Muscle of leg (tissue), 11 donors: ENCODE results near the gene UFSP1. TPM values are rescaled to one million over a fixed set of nuclear protein-coding genes. Genes with fewer than 3 reads are reported as not detected.
A peak's percentile ranks its signal among the peaks of the same experiment; 100 is the strongest.
"Not testable (repeated sequence)": the region's sequence is repeated elsewhere in the genome, so short reads cannot be mapped to it uniquely, and the experiment has no call there.

Source experiments
- DNase-seq: peaks from one replicate; pipeline ENCODE4 v3.0.0; 2013
- H3K27ac ChIP-seq: one replicate; pipeline ENCODE4 v1.5.1; 2013; ENCODE audit warnings: mild to moderate bottlenecking, low read length, control low read depth
- H3K27me3 ChIP-seq: one replicate; pipeline ENCODE4 v1.6.1; 2013; ENCODE audit warnings: low read length; ENCODE audit not compliant: control insufficient read depth, insufficient read depth
- H3K36me3 ChIP-seq: one replicate; pipeline ENCODE4 v1.6.1; 2013; ENCODE audit warnings: low read length; ENCODE audit not compliant: control insufficient read depth, insufficient read depth
- H3K4me1 ChIP-seq: one replicate; pipeline ENCODE4 v1.6.1; 2013; ENCODE audit warnings: low read length; ENCODE audit not compliant: control insufficient read depth, insufficient read depth
- H3K4me3 ChIP-seq: one replicate; pipeline ENCODE4 v1.5.1; 2013; ENCODE audit warnings: low read length, control low read depth
- H3K9me3 ChIP-seq: replicated peaks from 2 replicates; pipeline ENCODE4 v1.6.1; 2013; ENCODE audit warnings: low read depth, low read length; ENCODE audit not compliant: control insufficient read depth
- whole genome bisulfite sequencing: methylation state at CpG from one replicate; pipeline ENCODE4 v1.1.5; 2013; ENCODE audit warnings: missing lambda C conversion rate; ENCODE audit not compliant: insufficient coverage; 5-methylcytosine and 5-hydroxymethylcytosine counted together
- polyA plus RNA-seq, 8 donors: library from polyadenylated mRNA; unstranded; fragments of 120-200 nt; gene quantifications; one replicate each; pipeline versions ENCODE4 v1.2.1 to v1.2.3, GENCODE V29; 2013; ENCODE audit warnings: inconsistent platforms in 1 of 8, low replicate concordance in 1 of 8; ENCODE audit not compliant: insufficient read length in 8 of 8, insufficient read depth in 1 of 8
- total RNA-seq: library from RNA; stranded (reverse); fragments of 120-200 nt; gene quantifications from one replicate; pipeline ENCODE4 v1.2.4, GENCODE V29; 2013

Gene UFSP1
- total and polyA plus RNA-seq, 9 donors, result 2.3 to 3.8 (median 2.7) TPM

- Histone ChIP-seq H3K9me3 (no peaks in the 10 kb centered on the region), H3K4me3 (no peak overlapping the region), H3K4me1 (peaks cover 6% of the 10 kb centered on the region), H3K27me3 (no peaks in the 10 kb centered on the region), H3K36me3 (peaks cover 54% of the 10 kb centered on the region), H3K27ac (no peak overlapping the region)
- no peak for DNase-seq
- WGBS, result 91% methylated on average over 11 of the region's 15 CpGs
These were observed 29.7 kb downstream of the UFSP1 start for GRCh38 chr7:100859856-100860255.

- Histone ChIP-seq H3K9me3 (no peaks in the 10 kb centered on the region), H3K36me3 (peaks cover 36% of the 10 kb centered on the region), H3K27me3 (no peaks in the 10 kb centered on the region), H3K4me1 (peaks cover 12% of the 10 kb centered on the region), H3K27ac (no peak overlapping the region), H3K4me3 (no peak overlapping the region)
- 81% methylated on average over 16 of the region's 16 CpGs for WGBS
- no peak for DNase-seq
These were observed 32.6 kb downstream of the UFSP1 start for GRCh38 chr7:100856871-100857282.

DNA sequence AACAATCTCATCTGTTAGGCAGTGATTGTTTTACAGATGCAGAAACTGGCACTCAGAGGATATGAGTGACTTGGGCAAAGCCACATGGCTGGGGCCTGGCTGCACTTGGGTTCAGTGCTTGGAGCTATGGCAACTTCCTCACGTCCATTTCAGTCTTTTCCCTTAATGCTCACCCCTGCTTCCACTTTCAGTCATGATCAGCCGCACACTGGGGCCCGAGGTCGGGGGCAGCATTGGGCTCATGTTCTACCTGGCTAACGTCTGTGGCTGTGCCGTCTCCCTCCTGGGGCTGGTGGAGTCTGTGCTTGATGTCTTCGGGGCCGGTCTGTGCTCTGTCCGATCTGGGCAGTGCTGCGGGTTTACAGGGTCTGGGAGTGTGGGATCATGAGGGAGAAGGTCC lies 34.0 kb downstream of the UFSP1 start:
- WGBS, result 83% methylated on average over 9 of the region's 10 CpGs
- H3K36me3 ChIP-seq, result peaks cover 22% of the 10 kb centered on the region
- no peak overlapping the region for H3K4me3 ChIP-seq
- no peak overlapping the region for H3K27ac ChIP-seq
- H3K27me3 ChIP-seq, result no peaks in the 10 kb centered on the region
- H3K9me3 ChIP-seq, result no peaks in the 10 kb centered on the region
- peaks cover 14% of the 10 kb centered on the region for H3K4me1 ChIP-seq
- no peak for DNase-seq

- not testable (repeated sequence) for H3K27me3 ChIP-seq, H3K4me3 ChIP-seq, DNase-seq, H3K9me3 ChIP-seq, H3K27ac ChIP-seq
- H3K4me1 ChIP-seq, result peaks cover 14% of the 10 kb centered on the region
- 93% methylated on average over 8 of the region's 9 CpGs for whole genome bisulfite sequencing
- peaks cover 16% of the 10 kb centered on the region for H3K36me3 ChIP-seq
These were observed 34.6 kb downstream of the UFSP1 start for GRCh38 chr7:100854899-100855298.

DNA sequence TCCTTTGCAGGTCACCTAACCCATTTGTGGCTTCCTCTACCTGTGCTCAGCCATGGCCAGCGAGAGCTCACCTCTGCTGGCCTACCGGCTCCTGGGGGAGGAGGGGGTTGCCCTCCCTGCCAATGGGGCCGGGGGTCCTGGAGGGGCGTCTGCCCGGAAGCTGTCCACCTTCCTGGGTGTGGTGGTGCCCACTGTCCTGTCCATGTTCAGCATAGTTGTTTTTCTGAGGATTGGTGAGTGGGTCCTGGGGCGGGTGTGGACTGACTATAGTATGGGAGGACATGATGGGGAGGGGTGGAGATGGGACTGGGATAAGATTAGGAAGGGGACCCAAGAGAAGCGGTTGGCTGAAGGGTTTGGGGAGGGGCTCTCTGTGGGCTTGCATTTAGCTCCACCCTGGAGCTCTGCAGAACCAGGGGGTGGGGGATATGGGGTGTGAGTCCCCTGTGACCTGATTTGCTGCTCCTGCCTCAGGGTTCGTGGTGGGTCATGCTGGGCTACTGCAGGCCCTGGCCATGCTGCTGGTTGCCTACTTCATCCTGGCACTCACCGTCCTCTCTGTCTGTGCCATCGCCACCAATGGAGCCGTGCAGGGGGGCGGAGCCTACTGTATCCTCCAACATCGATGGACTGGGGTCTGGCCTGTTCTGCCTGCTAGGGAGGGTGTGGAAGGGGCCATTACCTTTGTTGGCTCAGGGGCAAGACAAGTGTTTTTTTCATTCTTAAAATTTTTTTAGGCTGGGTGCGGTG lies 35.2 kb downstream of the UFSP1 start:
- DNase-seq, result no peak
- Histone ChIP-seq H3K36me3 (peaks cover 13% of the 10 kb centered on the region), H3K27me3 (no peaks in the 10 kb centered on the region), H3K4me3 (no peak overlapping the region), H3K4me1 (peaks cover 14% of the 10 kb centered on the region), H3K9me3 (no peaks in the 10 kb centered on the region), H3K27ac (no peak overlapping the region)
- WGBS, result 83% methylated on average over 6 of the region's 14 CpGs

GRCh38 chr7:100852048-100852872 lies 37.3 kb downstream of the UFSP1 start, which contains the start of gene SLC12A9:
Gene SLC12A9, plus strand, starts transcription at chr7:100852713. Its CDS starts 1,485 bp downstream, at chr7:100854198.
- H3K4me3 ChIP-seq, result peak within 1 kb of the TSS; percentile 69
- under 1% methylated on average over 66 of the region's 71 CpGs for WGBS
- H3K27ac ChIP-seq, result peak within 1 kb of the TSS; percentile 47

GRCh38 chr7:100847360-100847759 lies 42.2 kb downstream of the UFSP1 start:
- no peak for DNase-seq
- Histone ChIP-seq H3K36me3 (no peaks in the 10 kb centered on the region), H3K9me3 (no peaks in the 10 kb centered on the region), H3K4me3 (no peak overlapping the region), H3K27ac (no peak overlapping the region), H3K4me1 (peaks cover 7% of the 10 kb centered on the region), H3K27me3 (no peaks in the 10 kb centered on the region)
- 90% methylated on average over 3 of the region's 4 CpGs for WGBS

More at GRCh38 chr7:100852048-100852872, 37.3 kb downstream of the UFSP1 start, which contains the start of gene SLC12A9:
- Histone ChIP-seq H3K4me1 (peaks cover 14% of the 10 kb centered on the region), H3K9me3 (no peaks in the 10 kb centered on the region), H3K27me3 (no peaks in the 10 kb centered on the region), H3K36me3 (peaks cover 3% of the 10 kb centered on the region)
- peak; percentile 97 for DNase-seq

GRCh38 chr7:100840470-100841100 lies 48.9 kb downstream of the UFSP1 start:
- Histone ChIP-seq H3K36me3 (no peaks in the 10 kb centered on the region), H3K27ac (no peak overlapping the region), H3K4me3 (no peak overlapping the region), H3K9me3 (no peaks in the 10 kb centered on the region), H3K27me3 (no peaks in the 10 kb centered on the region), H3K4me1 (peaks cover 16% of the 10 kb centered on the region)
- WGBS, result no CpG with 5 or more reads among the region's 8 CpGs
- no peak for DNase-seq

DNA sequence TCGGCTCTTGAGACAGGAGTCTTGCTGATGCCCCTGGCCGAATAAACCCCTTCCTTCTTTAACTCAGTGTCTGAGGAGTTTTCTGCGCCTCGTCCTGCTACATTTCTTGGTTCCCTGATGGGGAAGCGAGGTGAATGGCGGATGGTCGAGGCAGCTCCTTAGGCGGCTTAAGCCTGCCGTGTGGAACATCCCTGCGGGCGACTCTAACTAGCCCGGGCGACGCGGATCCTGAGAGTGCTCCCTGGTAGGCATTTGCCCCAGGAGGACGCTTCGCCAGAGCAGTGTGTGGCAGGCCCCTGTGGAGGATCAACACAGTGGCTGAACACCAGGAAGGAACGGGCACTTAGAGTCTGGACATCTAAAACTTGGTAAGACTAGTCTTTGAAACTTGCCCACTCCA lies 50.2 kb downstream of the UFSP1 start:
- no peaks in the 10 kb centered on the region for H3K27me3 ChIP-seq
- DNase-seq, result no peak
- WGBS, result 91% methylated on average over 14 of the region's 18 CpGs

More for the DNA sequence above, 50.2 kb downstream of the UFSP1 start:
- Histone ChIP-seq H3K27ac (no peak overlapping the region), H3K9me3 (no peaks in the 10 kb centered on the region), H3K4me3 (no peak overlapping the region), H3K4me1 (peaks cover 16% of the 10 kb centered on the region), H3K36me3 (no peaks in the 10 kb centered on the region)
